NCI-H1048 (cell line): ENCODE data around the gene ZNF674.
"Not testable (repeated sequence)": the region's sequence is repeated elsewhere in the genome, so short reads cannot be mapped to it uniquely, and the experiment has no call there.

Experiments
- DNase-seq: peaks from one replicate; lab custom pipeline; 2025; lab: John Stamatoyannopoulos, UW

ZNF674 gene

GRCh38 chrX:46463682-46464081 lies 81.5 kb downstream of the ZNF674 start:
- DNase-seq: no peak

GRCh38 chrX:46461660-46462191 lies 83.5 kb downstream of the ZNF674 start:
- no peak for DNase-seq

- not testable (repeated sequence) for DNase-seq
Measured at GRCh38 chrX:46460801-46461659, 84.2 kb downstream of the ZNF674 start.

GRCh38 chrX:46459603-46460002 lies 85.6 kb downstream of the ZNF674 start:
- no peak for DNase-seq

- DNase-seq: no peak
Measured at GRCh38 chrX:46456125-46456922, 88.9 kb downstream of the ZNF674 start.
